Mesenchymal stem cell (in vitro differentiated cells and primary cell): ENCODE data around the gene CARD10.

Experiments used
- DNase-seq: peaks from one replicate; pipeline ENCODE4 v3.0.0-alpha.2; 2013
- H2AFZ ChIP-seq: one replicate; pipeline ENCODE4 v1.6.1; 2013; ENCODE audit warnings: low read depth, mild to moderate bottlenecking, control low read depth, inconsistent platforms, low read length, moderate library complexity
- H2AK5ac ChIP-seq: 2 replicates; pipeline ENCODE4 v1.6.1; 2013; ENCODE audit warnings: low read length, moderate library complexity, mild to moderate bottlenecking, inconsistent platforms; ENCODE audit not compliant: severe bottlenecking
- H2BK120ac ChIP-seq: one replicate; pipeline ENCODE4 v1.6.1; 2013; ENCODE audit warnings: low read depth, mild to moderate bottlenecking, inconsistent platforms, low read length, moderate library complexity
- H2BK12ac ChIP-seq, 2 experiments: one replicate each; pipeline ENCODE4 v1.6.1; 2013; ENCODE audit warnings: inconsistent platforms in 2 of 2, low read length in 2 of 2, mild to moderate bottlenecking in 2 of 2, moderate library complexity in 2 of 2, control low read depth in 1 of 2
- H2BK15ac ChIP-seq: one replicate; pipeline ENCODE4 v1.6.1; 2013; ENCODE audit warnings: mild to moderate bottlenecking, low read depth, inconsistent platforms; ENCODE audit not compliant: poor library complexity, severe bottlenecking
- H2BK5ac ChIP-seq: 2 replicates; pipeline ENCODE4 v1.6.1; 2013; ENCODE audit warnings: low read depth, mild to moderate bottlenecking, low read length, control low read depth, inconsistent platforms; ENCODE audit not compliant: poor library complexity, severe bottlenecking
- H3K14ac ChIP-seq, 2 experiments: one replicate each; pipeline ENCODE4 v1.6.1; 2013; ENCODE audit warnings: inconsistent platforms in 2 of 2, low read length in 2 of 2, control low read depth in 1 of 2, mild to moderate bottlenecking in 1 of 2, moderate library complexity in 1 of 2
- H3K18ac ChIP-seq, 2 experiments: one replicate each; pipeline ENCODE4 v1.6.1; 2013; ENCODE audit warnings: inconsistent platforms in 2 of 2, low read length in 2 of 2, control low read depth in 1 of 2, low read depth in 1 of 2, mild to moderate bottlenecking in 1 of 2
- H3K23ac ChIP-seq, 2 experiments: one replicate each; pipeline ENCODE4 v1.6.1; 2013; ENCODE audit warnings: inconsistent platforms in 2 of 2, low read length in 2 of 2, mild to moderate bottlenecking in 2 of 2, moderate library complexity in 2 of 2, control low read depth in 1 of 2
- H3K27ac ChIP-seq: 2 replicates; pipeline ENCODE4 v1.5.1; 2013; ENCODE audit warnings: mild to moderate bottlenecking, moderate library complexity, low read length, control low read depth, inconsistent platforms; ENCODE audit not compliant: poor library complexity, severe bottlenecking
- H3K27me3 ChIP-seq, 2 experiments: 2 replicates each; pipeline versions ENCODE4 v1.6.1 to v1.7.0; 2013; ENCODE audit warnings: low read length in 2 of 2, mild to moderate bottlenecking in 2 of 2, moderate library complexity in 2 of 2, control low read depth in 1 of 2, inconsistent platforms in 1 of 2; ENCODE audit not compliant: control insufficient read depth in 1 of 2, insufficient read depth in 1 of 2
- H3K36me3 ChIP-seq, 2 experiments: 2 replicates each; pipeline versions ENCODE4 v1.6.1 to v1.7.0; 2013; ENCODE audit warnings: low read length in 2 of 2, control low read depth in 1 of 2, inconsistent platforms in 1 of 2, low read depth in 1 of 2, mild to moderate bottlenecking in 1 of 2; ENCODE audit not compliant: insufficient read depth in 2 of 2, control insufficient read depth in 1 of 2
- H3K4ac ChIP-seq, 2 experiments: one replicate each; pipeline ENCODE4 v1.6.1; 2013; ENCODE audit warnings: inconsistent platforms in 2 of 2, low read length in 2 of 2, mild to moderate bottlenecking in 2 of 2, moderate library complexity in 2 of 2, control low read depth in 1 of 2, low read depth in 1 of 2
- H3K4me1 ChIP-seq: 2 replicates; pipeline ENCODE4 v1.6.1; 2013; ENCODE audit warnings: low read depth, low read length, control low read depth; ENCODE audit not compliant: control insufficient read depth, insufficient read depth
- H3K4me2 ChIP-seq: 2 replicates; pipeline ENCODE4 v1.6.1; 2013; ENCODE audit warnings: low read length, mild to moderate bottlenecking, inconsistent platforms; ENCODE audit not compliant: poor library complexity, severe bottlenecking
- H3K4me3 ChIP-seq, 2 experiments: 2 replicates each; pipeline versions ENCODE4 v1.5.1 to v1.7.0; 2013; ENCODE audit warnings: low read length in 2 of 2, mild to moderate bottlenecking in 2 of 2, control low read depth in 1 of 2, low read depth in 1 of 2; ENCODE audit not compliant: insufficient read depth in 1 of 2
- H3K79me1 ChIP-seq: replicated peaks from 2 replicates; pipeline ENCODE4 v1.6.1; 2013; ENCODE audit warnings: mild to moderate bottlenecking, control low read depth, low read length, inconsistent platforms; ENCODE audit not compliant: poor library complexity, severe bottlenecking
- H3K9ac ChIP-seq: 2 replicates; pipeline ENCODE4 v1.7.0; 2013; ENCODE audit warnings: mild to moderate bottlenecking, low read length, moderate library complexity
- H3K9me3 ChIP-seq: 2 replicates; pipeline ENCODE4 v1.7.0; 2013; ENCODE audit warnings: mild to moderate bottlenecking, low read length; ENCODE audit not compliant: control insufficient read depth
- H4K8ac ChIP-seq: one replicate; pipeline ENCODE4 v1.6.1; 2013; ENCODE audit warnings: inconsistent platforms, mild to moderate bottlenecking, low read length, moderate library complexity
- H4K91ac ChIP-seq: one replicate; pipeline ENCODE4 v1.6.1; 2013; ENCODE audit warnings: mild to moderate bottlenecking, low read length, inconsistent platforms
- WGBS: methylation state at CpG from one replicate; pipeline ENCODE4 v1.1.7; 2013; ENCODE audit warnings: mixed read lengths; 5-methylcytosine and 5-hydroxymethylcytosine counted together

CARD10 gene

GRCh38 chr22:37497062-37497599 lies 22.1 kb downstream of the CARD10 start:
- peak overlapping the region; percentile 92 for H3K27ac ChIP-seq
- no peak overlapping the region for H2BK15ac ChIP-seq
- H3K4me3 ChIP-seq, result no peak overlapping the region
- H2AFZ ChIP-seq, result no peak overlapping the region
- peak overlapping the region in 1 of 2 experiments; percentile 79 for H2BK12ac ChIP-seq
- H4K91ac ChIP-seq, result peak overlapping the region; percentile 5
- H3K23ac ChIP-seq, result no peak overlapping the region
- no peak overlapping the region for H3K9ac ChIP-seq
- peaks cover 18% of the 10 kb centered on the region for H3K79me1 ChIP-seq
- no peak overlapping the region for H4K8ac ChIP-seq
- H3K27me3 ChIP-seq, result no peaks in the 10 kb centered on the region
- no peak overlapping the region for H3K14ac ChIP-seq
- H3K18ac ChIP-seq, result peak overlapping the region in 1 of 2 experiments; percentile 1
- H3K4ac ChIP-seq, result no peak overlapping the region
- WGBS, result 52% methylated on average over 10 of the region's 12 CpGs
- H3K4me1 ChIP-seq, result peaks cover 82% of the 10 kb centered on the region
- H2AK5ac ChIP-seq, result peak overlapping the region; percentile 96
- no peaks in the 10 kb centered on the region for H3K9me3 ChIP-seq
- no peak overlapping the region for H3K4me2 ChIP-seq
- H2BK5ac ChIP-seq, result peak overlapping the region; percentile 71
- H3K36me3 ChIP-seq, result peaks cover 60 to 68% of the 10 kb centered on the region in 2 experiments
- no peak overlapping the region for H2BK120ac ChIP-seq
- DNase-seq, result peak; percentile 76

GRCh38 chr22:37496651-37497050 lies 22.6 kb downstream of the CARD10 start:
- Histone ChIP-seq H3K27ac (peak overlapping the region; percentile 92), H3K79me1 (peaks cover 19% of the 10 kb centered on the region)

DNA sequence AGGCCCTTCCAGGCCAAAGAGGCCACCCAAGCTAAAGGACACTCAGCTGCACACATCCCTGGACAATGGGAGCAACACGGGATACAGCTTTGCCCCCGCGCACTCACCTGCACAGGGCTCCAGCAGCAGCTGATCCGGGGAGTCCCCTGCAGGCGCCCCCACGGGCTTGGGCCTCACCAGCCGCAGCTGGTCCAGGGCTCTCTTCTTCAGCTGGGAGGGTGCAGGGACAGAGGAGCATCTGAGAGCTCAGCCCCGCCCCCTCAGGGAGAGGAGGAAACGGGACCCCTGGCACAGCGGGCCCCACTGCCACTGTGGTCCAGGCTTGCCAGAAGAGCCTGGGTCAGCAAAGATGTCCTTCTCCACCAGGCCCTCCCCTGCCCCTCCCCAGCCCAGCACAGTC lies 25.2 kb downstream of the CARD10 start:
- Histone ChIP-seq H3K27ac (no peak overlapping the region), H4K91ac (no peak overlapping the region), H3K36me3 (peaks cover 55 to 78% of the 10 kb centered on the region in 2 experiments), H3K4me2 (no peak overlapping the region), H3K4ac (no peak overlapping the region), H2AFZ (no peak overlapping the region), H2BK5ac (no peak overlapping the region), H3K18ac (no peak overlapping the region), H3K14ac (no peak overlapping the region), H2BK12ac (no peak overlapping the region), H3K27me3 (no peaks in the 10 kb centered on the region), H2AK5ac (peak overlapping the region; percentile 21), H4K8ac (no peak overlapping the region), H2BK120ac (no peak overlapping the region), H3K23ac (no peak overlapping the region), H3K4me3 (no peak overlapping the region), H3K9me3 (no peaks in the 10 kb centered on the region), H3K79me1 (peaks cover 24% of the 10 kb centered on the region), H3K9ac (no peak overlapping the region), H3K4me1 (peaks cover 53% of the 10 kb centered on the region), H2BK15ac (no peak overlapping the region)
- 89% methylated on average over 9 of the region's 10 CpGs for WGBS
- no peak for DNase-seq

More at GRCh38 chr22:37496651-37497050, 22.6 kb downstream of the CARD10 start:
- H4K8ac ChIP-seq, result no peak overlapping the region
- peak overlapping the region in 1 of 2 experiments; percentile 79 for H2BK12ac ChIP-seq
- no peak overlapping the region for H3K4ac ChIP-seq
- peak; percentile 25 for DNase-seq
- H3K4me2 ChIP-seq, result no peak overlapping the region
- H3K23ac ChIP-seq, result no peak overlapping the region
- H4K91ac ChIP-seq, result peak overlapping the region; percentile 5
- no peaks in the 10 kb centered on the region for H3K9me3 ChIP-seq
- WGBS, result 89% methylated on average over 10 of the region's 11 CpGs
- H2AFZ ChIP-seq, result no peak overlapping the region
- H2BK15ac ChIP-seq, result no peak overlapping the region
- peak overlapping the region; percentile 96 for H2AK5ac ChIP-seq
- H3K4me1 ChIP-seq, result peaks cover 78% of the 10 kb centered on the region
- H3K36me3 ChIP-seq, result peaks cover 57 to 69% of the 10 kb centered on the region in 2 experiments
- peak overlapping the region in 1 of 2 experiments; percentile 1 for H3K18ac ChIP-seq
- H3K14ac ChIP-seq, result no peak overlapping the region
- H3K27me3 ChIP-seq, result no peaks in the 10 kb centered on the region
- peak overlapping the region; percentile 71 for H2BK5ac ChIP-seq
- no peak overlapping the region for H3K4me3 ChIP-seq
- H2BK120ac ChIP-seq, result no peak overlapping the region
- no peak overlapping the region for H3K9ac ChIP-seq

GRCh38 chr22:37492428-37493344 lies 26.5 kb downstream of the CARD10 start:
- peak overlapping the region; percentile 29 for H3K27ac ChIP-seq
- 80% methylated on average over 23 of the region's 24 CpGs for WGBS
- H2AFZ ChIP-seq, result no peak overlapping the region

More at GRCh38 chr22:37492428-37493344, 26.5 kb downstream of the CARD10 start:
- Histone ChIP-seq H2AK5ac (peak overlapping the region; percentile 58), H3K36me3 (peaks cover 47 to 80% of the 10 kb centered on the region in 2 experiments), H3K23ac (no peak overlapping the region), H3K4me2 (no peak overlapping the region), H4K8ac (no peak overlapping the region), H2BK120ac (no peak overlapping the region), H3K79me1 (peaks cover 26% of the 10 kb centered on the region), H2BK5ac (no peak overlapping the region), H3K27me3 (no peaks in the 10 kb centered on the region), H3K9ac (no peak overlapping the region), H3K18ac (no peak overlapping the region), H2BK12ac (peak overlapping the region in 1 of 2 experiments; percentile 12), H3K9me3 (no peaks in the 10 kb centered on the region), H3K4ac (no peak overlapping the region), H3K4me1 (peaks cover 49% of the 10 kb centered on the region), H2BK15ac (peak overlapping the region; percentile 15), H3K14ac (no peak overlapping the region), H4K91ac (no peak overlapping the region), H3K4me3 (no peak overlapping the region)
- peak; percentile 72 for DNase-seq
